Activated naive CD8-positive, alpha-beta T cell treated with anti-CD3 and anti-CD28 coated beads, Interleukin-2, amount 50 U/mL, for 24 hours (primary cell): ENCODE data around the gene PLA2G4F.
A peak's percentile ranks its signal among the peaks of the same experiment; 100 is the strongest.

ENCODE experiments used
- ATAC-seq: fragments of 150-1000 bp; cut with Tn5 transposase; one replicate; pipeline ENCODE4 v1.10.0; 2021
- DNase-seq: peaks from one replicate; pipeline ENCODE4 v3.0.0; 2021
- H3K27ac Mint-ChIP-seq: one replicate; pipeline ENCODE4 v1.8.0; 2021; ENCODE audit warnings: mild to moderate bottlenecking, mixed read lengths
- H3K27me3 Mint-ChIP-seq: one replicate; pipeline ENCODE4 v1.8.0; 2021; ENCODE audit warnings: mixed read lengths
- H3K36me3 Mint-ChIP-seq: one replicate; pipeline ENCODE4 v1.8.0; 2021; ENCODE audit warnings: low read depth, mixed read lengths
- H3K4me1 Mint-ChIP-seq: one replicate; pipeline ENCODE4 v1.8.0; 2021; ENCODE audit warnings: mixed read lengths
- H3K4me3 Mint-ChIP-seq: one replicate; pipeline ENCODE4 v1.8.0; 2021; ENCODE audit warnings: mild to moderate bottlenecking, moderate library complexity, mixed read lengths
- H3K9me3 Mint-ChIP-seq: one replicate; pipeline ENCODE4 v1.8.0; 2021; ENCODE audit warnings: mixed read lengths

PLA2G4F gene

DNA sequence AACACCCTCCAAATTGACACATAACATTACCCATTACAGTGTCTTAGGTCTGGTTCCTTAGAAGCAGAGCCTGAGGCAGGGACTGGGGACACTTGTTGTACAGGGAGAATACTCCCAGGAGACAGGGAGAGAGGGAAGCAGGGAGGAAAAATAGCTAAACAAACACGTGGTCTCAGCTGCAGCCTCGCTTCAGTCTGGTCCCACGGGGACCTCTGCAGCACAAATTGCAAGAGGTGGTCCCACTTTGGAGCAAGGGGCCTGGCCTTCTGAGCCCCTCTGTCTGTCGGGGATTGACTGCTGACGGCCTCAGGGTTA, 37.0 kb downstream of the PLA2G4F start:
- Mint-ChIP-seq H3K4me1 (no peaks in the 10 kb centered on the region), H3K4me3 (no peak overlapping the region), H3K9me3 (no peaks in the 10 kb centered on the region), H3K36me3 (no peaks in the 10 kb centered on the region), H3K27ac (no peak overlapping the region), H3K27me3 (peaks cover 2% of the 10 kb centered on the region)
- DNase-seq (no peak), ATAC-seq (no peak)

DNA sequence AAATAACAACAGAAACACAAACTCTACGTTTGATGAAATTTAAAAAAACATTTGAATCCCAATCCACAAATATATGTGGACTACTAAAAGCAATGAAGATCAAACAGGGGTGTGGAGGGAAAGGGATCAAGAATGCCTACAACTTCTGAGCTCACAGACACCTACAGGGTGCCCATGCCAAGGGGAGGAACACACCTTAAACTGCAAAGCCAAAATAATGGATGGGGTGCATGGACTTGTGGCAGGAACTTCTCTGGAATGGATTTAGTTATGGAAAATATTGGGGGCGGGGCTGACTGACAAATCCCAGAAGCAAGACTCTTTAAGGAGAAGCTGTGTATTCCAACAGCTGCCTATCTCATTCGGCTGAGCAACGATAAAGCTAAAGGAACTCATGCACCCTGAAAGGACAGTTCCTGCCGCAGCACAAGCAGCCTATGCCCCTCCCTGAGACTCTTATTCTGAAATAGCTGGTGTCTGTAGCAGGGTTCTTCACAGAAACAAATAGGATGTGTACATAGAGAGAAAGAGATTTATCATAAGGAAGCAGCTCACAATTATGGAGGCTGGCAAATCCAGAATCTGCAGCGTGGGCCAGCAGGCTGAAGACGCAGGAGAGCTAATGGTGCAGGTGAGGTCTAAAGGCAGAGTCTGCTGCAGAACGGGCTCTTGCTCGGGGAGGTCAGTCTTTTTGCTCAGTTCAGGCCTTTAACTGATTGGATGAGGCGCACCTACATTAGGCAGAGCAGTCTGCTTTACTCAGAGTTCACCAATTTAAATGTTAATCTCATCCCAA, 37.6 kb downstream of the PLA2G4F start:
- Mint-ChIP-seq H3K4me1 (no peaks in the 10 kb centered on the region), H3K27me3 (peaks cover 2% of the 10 kb centered on the region), H3K27ac (no peak overlapping the region), H3K36me3 (no peaks in the 10 kb centered on the region), H3K9me3 (no peaks in the 10 kb centered on the region), H3K4me3 (no peak overlapping the region)
- no peak for DNase-seq
- no peak for ATAC-seq

DNA sequence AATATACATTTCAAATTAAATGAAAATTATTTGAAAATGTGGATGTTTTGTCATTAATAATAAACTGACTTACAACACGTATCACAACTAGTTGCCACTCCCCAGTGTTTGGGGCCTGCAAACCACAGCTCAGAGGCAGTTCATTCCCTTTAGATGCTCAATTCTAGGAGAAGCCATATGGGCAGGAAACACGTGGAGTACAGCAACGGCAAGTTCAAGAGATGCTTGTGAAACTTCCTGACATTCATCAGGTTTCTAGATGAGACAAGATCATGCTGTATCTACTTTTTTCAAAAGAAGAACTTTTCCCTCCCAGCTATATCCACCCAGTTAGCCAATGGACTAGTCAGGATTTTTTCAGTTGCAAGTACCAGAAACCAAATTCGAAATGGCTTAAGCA, 44.5 kb downstream of the PLA2G4F start:
- Mint-ChIP-seq H3K27ac (no peak overlapping the region), H3K4me3 (no peak overlapping the region), H3K4me1 (peaks cover 7% of the 10 kb centered on the region), H3K27me3 (peaks cover 25% of the 10 kb centered on the region), H3K36me3 (no peaks in the 10 kb centered on the region), H3K9me3 (no peaks in the 10 kb centered on the region)
- no peak for ATAC-seq
- DNase-seq: no peak

DNA sequence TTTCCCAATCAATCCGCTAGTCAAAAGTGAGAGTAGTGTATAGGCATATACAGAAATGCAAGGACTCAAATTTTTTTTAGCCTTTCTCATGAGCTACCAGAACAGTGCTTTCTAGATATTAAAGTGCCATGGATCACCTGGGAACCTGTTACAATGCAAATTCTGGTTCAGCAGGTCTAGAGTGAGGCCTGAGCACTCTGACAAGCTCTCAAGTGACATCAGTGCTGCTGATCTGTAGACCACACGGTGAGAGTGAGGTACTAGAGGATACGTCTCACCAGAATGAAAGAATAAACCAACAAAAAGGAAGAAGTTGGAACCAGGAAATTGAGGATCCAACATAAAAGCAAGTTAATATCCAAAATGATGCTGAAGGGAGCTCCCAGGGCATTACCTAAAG, 46.1 kb downstream of the PLA2G4F start:
- Mint-ChIP-seq H3K27me3 (peaks cover 26% of the 10 kb centered on the region), H3K27ac (no peak overlapping the region), H3K4me1 (peaks cover 7% of the 10 kb centered on the region), H3K4me3 (no peak overlapping the region), H3K36me3 (no peaks in the 10 kb centered on the region), H3K9me3 (no peaks in the 10 kb centered on the region)
- no peak for ATAC-seq
- no peak for DNase-seq

DNA sequence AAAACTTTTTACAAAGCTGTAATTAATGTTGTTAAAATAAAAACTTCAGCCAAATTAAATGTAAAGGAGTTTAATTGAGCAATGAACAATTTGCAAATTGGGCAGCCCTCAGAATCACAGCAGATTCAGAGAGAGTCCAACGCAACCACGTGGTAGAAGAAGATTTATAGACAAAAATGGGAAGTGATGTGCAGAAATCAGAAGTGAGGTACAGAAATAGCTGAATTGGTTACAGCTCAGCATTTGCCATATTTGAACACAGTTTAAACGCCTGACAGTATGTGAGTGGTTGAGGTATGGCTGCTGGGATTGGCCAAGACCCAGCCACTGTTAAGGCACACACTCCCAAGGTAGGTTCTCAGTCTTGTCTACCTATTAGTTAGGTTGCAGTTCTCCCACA, 47.6 kb downstream of the PLA2G4F start:
- Mint-ChIP-seq H3K9me3 (no peaks in the 10 kb centered on the region), H3K4me3 (no peak overlapping the region), H3K27me3 (peaks cover 25% of the 10 kb centered on the region), H3K4me1 (peaks cover 7% of the 10 kb centered on the region), H3K27ac (no peak overlapping the region), H3K36me3 (no peaks in the 10 kb centered on the region)
- DNase-seq: no peak
- no peak for ATAC-seq

DNA sequence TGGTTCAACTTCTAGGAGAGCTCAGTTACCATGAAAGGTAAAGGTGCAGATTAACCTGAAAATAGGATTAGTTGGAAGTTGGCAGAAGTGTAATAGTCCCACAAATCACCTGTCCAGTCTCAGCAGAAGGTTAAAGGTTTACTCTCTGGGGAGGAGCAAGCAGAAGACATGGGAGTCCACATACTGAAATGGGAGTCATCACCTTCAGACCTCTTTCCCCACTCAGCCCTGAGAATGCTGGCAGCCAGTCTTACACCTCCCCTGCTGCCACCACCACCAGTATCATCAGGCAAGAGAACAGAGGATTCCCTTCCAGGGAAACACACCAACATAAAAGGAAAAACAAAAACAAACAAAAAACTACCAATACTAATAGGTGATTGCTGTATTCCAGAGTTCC, 48.2 kb downstream of the PLA2G4F start:
- H3K4me3 Mint-ChIP-seq: no peak overlapping the region
- peaks cover 24% of the 10 kb centered on the region for H3K27me3 Mint-ChIP-seq
- no peaks in the 10 kb centered on the region for H3K36me3 Mint-ChIP-seq
- no peaks in the 10 kb centered on the region for H3K9me3 Mint-ChIP-seq
- ATAC-seq: no peak
- peaks cover 7% of the 10 kb centered on the region for H3K4me1 Mint-ChIP-seq
- no peak overlapping the region for H3K27ac Mint-ChIP-seq
- no peak for DNase-seq

DNA sequence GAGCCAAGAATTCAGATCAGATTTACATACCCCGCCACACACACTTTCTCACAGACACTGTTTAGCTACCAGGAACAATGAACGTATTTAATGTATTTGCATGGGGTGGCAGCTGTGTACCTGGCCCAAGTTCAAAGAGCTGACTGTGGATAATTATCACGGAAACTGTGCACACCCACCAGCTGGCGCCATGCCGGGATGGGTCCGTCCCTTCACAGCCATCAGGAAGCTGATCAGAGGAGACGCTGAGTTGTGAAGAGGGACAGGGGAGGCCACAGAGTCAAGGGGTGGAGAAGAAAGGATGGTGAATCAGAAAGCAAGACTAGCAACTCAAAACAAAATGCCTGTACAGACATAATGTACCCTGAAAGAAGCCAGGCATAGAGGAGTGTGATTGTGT, 49.0 kb downstream of the PLA2G4F start:
- no peak overlapping the region for H3K27ac Mint-ChIP-seq
- no peaks in the 10 kb centered on the region for H3K9me3 Mint-ChIP-seq
- H3K4me1 Mint-ChIP-seq: peaks cover 7% of the 10 kb centered on the region
- H3K4me3 Mint-ChIP-seq: no peak overlapping the region
- H3K27me3 Mint-ChIP-seq: peaks cover 24% of the 10 kb centered on the region
- no peaks in the 10 kb centered on the region for H3K36me3 Mint-ChIP-seq
- DNase-seq (peak; percentile 22), ATAC-seq (peak; percentile 79)

DNA sequence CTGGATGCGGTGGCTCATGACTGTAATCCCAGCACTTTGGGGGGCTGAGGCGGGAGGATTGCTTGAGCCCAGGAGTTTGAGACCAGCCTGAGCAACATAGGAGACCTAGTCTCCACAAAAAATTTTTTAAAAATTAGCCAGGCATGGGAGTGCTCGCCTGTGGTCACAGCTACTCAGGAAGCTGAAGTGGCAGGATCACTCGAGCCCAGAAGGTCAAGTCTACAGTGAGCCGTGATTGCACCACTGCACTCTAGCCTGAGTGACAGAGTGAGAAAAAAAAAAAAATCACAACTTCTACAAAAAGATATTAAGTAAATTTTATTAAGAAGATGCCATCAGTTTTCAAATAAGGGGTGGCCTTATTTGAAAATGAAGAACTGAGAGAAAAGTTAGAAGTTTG, 50.1 kb downstream of the PLA2G4F start:
- ATAC-seq: no peak
- H3K4me1 Mint-ChIP-seq: peaks cover 7% of the 10 kb centered on the region
- H3K9me3 Mint-ChIP-seq: no peaks in the 10 kb centered on the region
- H3K27me3 Mint-ChIP-seq: peaks cover 24% of the 10 kb centered on the region
- H3K36me3 Mint-ChIP-seq: no peaks in the 10 kb centered on the region
- no peak overlapping the region for H3K27ac Mint-ChIP-seq
- DNase-seq: no peak
- no peak overlapping the region for H3K4me3 Mint-ChIP-seq

DNA sequence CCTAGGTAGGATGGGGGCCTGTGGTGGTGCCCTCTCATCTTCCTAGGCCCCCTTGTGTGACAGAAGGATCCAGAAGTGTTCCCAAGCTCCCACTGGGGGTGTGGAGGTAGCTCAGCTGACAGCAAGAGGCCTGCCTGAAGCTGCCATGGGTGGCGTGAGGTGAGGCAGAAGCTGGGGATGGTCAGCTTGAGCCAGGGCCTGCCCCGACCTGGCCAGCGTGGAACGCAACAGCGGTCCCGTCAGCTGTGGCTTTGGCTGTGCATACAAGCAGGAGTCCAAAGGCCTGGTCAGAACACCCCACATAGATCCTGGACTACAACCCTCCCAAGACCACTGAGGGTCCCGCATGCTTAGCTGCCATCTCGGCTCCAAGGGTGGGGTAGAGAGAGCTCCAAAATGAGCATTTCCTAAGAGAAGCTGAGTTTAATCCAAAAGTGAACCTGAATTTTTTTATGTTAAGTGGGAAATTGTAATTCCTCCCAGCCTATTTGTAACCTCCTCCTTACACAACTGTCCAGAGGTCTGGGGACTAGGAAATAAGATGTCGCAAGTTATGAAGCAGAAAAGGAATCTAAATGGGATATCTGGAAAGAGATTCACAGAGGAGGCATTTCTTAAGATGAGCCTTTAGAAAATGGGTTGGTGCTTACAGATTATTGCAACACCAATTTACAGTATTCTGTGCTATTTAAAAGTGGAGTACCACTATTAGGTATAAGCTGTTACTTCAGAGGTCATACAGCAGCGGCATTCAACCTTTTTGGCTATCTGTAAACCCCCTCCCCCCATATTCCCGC, 52.1 kb downstream of the PLA2G4F start:
- no peaks in the 10 kb centered on the region for H3K36me3 Mint-ChIP-seq
- H3K4me3 Mint-ChIP-seq: no peak overlapping the region
- no peak overlapping the region for H3K27ac Mint-ChIP-seq
- peaks cover 7% of the 10 kb centered on the region for H3K4me1 Mint-ChIP-seq
- no peaks in the 10 kb centered on the region for H3K9me3 Mint-ChIP-seq
- H3K27me3 Mint-ChIP-seq: peaks cover 23% of the 10 kb centered on the region
- DNase-seq: no peak
- ATAC-seq: no peak

DNA sequence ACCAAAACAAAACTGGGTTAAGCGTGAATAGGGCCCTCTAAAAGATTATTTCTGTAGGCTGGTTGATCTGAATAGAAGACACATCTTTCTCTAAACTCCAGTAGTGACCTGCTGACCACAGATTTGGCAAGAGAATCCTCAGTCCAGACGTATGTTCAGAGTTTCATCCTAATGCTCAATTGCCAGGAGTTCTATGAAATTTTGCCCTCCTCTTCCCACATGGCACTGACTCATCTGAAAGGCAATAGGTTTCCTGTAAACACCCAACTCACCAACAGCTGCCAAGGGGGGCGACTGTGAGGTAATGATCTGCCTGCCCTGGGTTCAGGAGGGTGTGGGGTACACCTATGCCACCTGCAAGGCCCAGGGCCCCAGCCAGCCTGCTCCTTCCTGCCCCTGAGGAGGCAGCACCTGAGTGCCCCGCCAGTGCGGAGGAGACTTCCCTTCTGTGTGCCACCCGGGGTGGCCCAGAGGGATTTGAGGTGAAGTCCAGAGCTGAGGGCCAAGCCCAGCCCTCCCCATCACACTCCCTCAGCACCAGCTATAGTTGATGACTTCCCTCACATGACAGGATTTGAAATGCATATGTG, 53.7 kb downstream of the PLA2G4F start:
- Mint-ChIP-seq H3K9me3 (no peaks in the 10 kb centered on the region), H3K36me3 (no peaks in the 10 kb centered on the region), H3K4me3 (no peak overlapping the region), H3K4me1 (peaks cover 6% of the 10 kb centered on the region), H3K27me3 (peaks cover 11% of the 10 kb centered on the region), H3K27ac (no peak overlapping the region)
- no peak for DNase-seq
- no peak for ATAC-seq

DNA sequence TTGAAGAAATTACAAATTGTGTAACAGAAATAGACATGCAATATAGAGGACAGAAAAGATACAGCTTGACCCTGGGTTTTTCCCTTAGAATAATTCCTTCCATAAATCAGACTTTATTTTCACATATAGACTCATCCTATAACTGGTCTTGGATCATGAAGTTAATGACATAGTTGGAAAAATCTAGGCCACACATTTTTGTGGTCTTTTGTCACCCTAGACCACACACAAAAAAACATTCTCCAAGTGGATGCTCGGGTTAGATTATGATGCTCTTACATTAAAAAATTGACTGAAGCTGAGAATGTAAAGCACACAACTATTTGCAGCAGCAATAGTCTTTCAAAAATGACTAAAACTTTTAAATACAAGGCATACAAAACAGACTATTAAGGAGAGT, 54.6 kb downstream of the PLA2G4F start:
- no peak for DNase-seq
- H3K36me3 Mint-ChIP-seq: no peaks in the 10 kb centered on the region
- no peak overlapping the region for H3K4me3 Mint-ChIP-seq
- ATAC-seq: no peak
- H3K27me3 Mint-ChIP-seq: peaks cover 5% of the 10 kb centered on the region
- H3K9me3 Mint-ChIP-seq: no peaks in the 10 kb centered on the region
- H3K27ac Mint-ChIP-seq: no peak overlapping the region
- H3K4me1 Mint-ChIP-seq: no peaks in the 10 kb centered on the region

DNA sequence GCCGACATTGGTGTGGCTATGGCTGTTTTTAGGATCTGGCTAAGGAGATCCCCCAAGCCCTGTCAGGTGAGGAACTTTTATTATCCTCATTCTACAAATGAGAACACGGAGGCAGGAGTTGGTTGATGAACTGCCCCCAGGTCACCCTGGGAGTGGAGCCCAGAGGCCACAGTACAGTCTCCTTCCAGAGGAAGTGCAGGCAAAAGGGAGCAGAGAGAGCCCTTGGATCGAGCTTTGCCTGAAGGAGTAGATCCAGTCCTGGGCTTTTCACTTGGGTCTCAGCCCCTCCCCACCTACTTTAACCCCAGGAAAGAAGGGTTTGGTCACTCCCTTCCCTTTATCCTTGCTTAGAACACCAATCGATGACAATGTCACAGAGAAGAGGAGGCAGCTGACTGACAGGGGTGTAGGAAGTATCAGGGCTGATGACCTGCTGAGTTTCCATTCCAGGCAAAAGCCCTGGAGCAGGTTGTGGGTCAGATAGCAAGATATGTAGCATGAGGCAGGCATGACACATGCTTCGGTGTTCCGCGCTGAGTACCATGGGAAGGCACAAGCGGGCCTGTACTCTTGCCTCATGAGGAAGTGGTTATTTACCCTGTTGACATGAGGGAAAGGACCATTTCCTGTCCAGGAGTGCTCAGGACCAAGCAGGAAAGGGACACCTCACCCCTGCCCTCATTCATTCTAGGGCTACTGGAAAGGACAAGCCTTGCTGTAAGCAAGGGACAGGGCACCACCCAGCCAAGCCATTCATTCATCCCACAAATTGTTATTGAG, 56.2 kb downstream of the PLA2G4F start:
- Mint-ChIP-seq H3K36me3 (no peaks in the 10 kb centered on the region), H3K4me1 (no peaks in the 10 kb centered on the region), H3K4me3 (no peak overlapping the region), H3K9me3 (no peaks in the 10 kb centered on the region), H3K27ac (no peak overlapping the region), H3K27me3 (peaks cover 2% of the 10 kb centered on the region)
- ATAC-seq (no peak), DNase-seq (no peak)

DNA sequence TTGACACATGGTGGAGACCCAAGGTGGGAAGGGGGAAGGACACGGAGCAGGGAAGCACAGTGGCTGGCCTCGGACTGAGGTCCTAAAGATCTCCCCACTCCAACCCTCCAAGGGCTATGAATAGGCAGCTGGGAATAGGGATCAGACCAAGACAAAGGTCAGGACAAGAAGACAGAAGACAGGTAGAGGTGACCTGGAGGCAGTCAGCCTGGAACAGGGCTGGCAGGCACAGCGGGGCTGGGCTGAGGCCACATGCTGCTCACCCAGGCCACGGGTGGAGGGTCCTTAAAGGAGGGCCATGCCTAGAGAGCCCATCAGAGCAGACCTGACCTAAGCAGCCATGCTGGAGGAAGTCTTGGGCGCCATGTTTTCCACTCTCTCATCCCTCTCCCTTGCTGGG, 59.4 kb downstream of the PLA2G4F start:
- Mint-ChIP-seq H3K9me3 (no peaks in the 10 kb centered on the region), H3K27ac (no peak overlapping the region), H3K27me3 (peaks cover 2% of the 10 kb centered on the region), H3K36me3 (no peaks in the 10 kb centered on the region), H3K4me3 (no peak overlapping the region), H3K4me1 (no peaks in the 10 kb centered on the region)
- ATAC-seq (no peak), DNase-seq (no peak)

DNA sequence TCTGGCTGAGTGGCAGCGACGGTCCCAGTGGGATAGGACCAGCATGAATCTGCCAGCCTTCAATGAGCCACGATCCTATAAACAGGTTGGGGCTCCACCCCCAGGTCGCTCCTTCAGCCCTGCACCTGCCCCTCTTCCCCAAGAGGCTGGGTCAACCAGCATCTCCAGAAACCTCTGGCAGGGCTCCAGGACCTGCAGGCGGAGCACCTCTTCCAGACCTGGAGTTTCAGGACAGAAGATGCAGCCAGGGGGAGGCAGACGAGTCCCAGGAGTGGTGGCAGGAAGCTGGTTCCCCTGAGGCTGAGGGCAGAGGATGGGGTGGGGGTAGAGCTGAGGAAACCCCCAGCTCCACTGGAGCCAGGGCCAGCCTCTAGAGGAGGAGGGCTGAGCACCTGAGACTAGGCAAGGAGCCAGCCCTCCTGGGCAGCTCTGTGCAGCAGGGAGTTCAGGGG, 61.9 kb downstream of the PLA2G4F start, which contains the start of gene PLA2G4D:
PLA2G4D (minus strand) TSS at position 51 of the 452 bp plus-strand sequence. CDS start 103 bp downstream, outside the sequence.
- ATAC-seq: no peak
- H3K4me1 Mint-ChIP-seq: no peaks in the 10 kb centered on the region
- H3K36me3 Mint-ChIP-seq: no peaks in the 10 kb centered on the region
- DNase-seq: no peak
- no peak within 1 kb of the TSS for H3K27ac Mint-ChIP-seq
- no peak within 1 kb of the TSS for H3K4me3 Mint-ChIP-seq
- no peaks in the 10 kb centered on the region for H3K9me3 Mint-ChIP-seq
- H3K27me3 Mint-ChIP-seq: peaks cover 2% of the 10 kb centered on the region
